Heart left ventricle (tissue), 16 donors: Measurements from ENCODE around the gene ALDH9A1. TPM values are rescaled to one million over a fixed set of nuclear protein-coding genes. Genes with fewer than 3 reads are reported as not detected.
"Not testable (repeated sequence)": the region's sequence is repeated elsewhere in the genome, so short reads cannot be mapped to it uniquely, and the experiment has no call there.

Experiments
- ATAC-seq, 4 donors: fragments of 200-7000 bp; cut with Tn5 transposase; one replicate each; pipeline ENCODE4 v1.9.1; 2020 to 2022; ENCODE audit warnings: moderate library complexity in 4 of 4, mild to moderate bottlenecking in 3 of 4, moderate number of reproducible peaks in 1 of 4
- DNase-seq, 5 donors: peaks; one replicate each; pipeline ENCODE4 v3.0.0-alpha.2; 2020
- H3K27ac ChIP-seq, 12 donors: fragments of 200-600 bp; sonication (generic) in 4 of 12; one replicate each; pipeline versions ENCODE4 v1.5.0 to v1.8.0; 2016 to 2022; ENCODE audit warnings: mild to moderate bottlenecking in 2 of 12
- H3K27me3 ChIP-seq, 9 donors: fragments of 200-600 bp; sonication (generic) in 2 of 9; one replicate each; pipeline versions ENCODE4 v1.5.1 to v1.8.0; 2016 to 2022; ENCODE audit warnings: mild to moderate bottlenecking in 3 of 9
- H3K36me3 ChIP-seq, 9 donors: fragments of 200-600 bp; sonication (generic) in 2 of 9; one replicate each; pipeline versions ENCODE4 v1.5.0 to v1.8.0; 2018 to 2022; ENCODE audit warnings: mild to moderate bottlenecking in 2 of 9
- H3K4me1 ChIP-seq, 12 donors: fragments of 200-600 bp; sonication (generic) in 4 of 12; one replicate each; pipeline versions ENCODE4 v1.5.0 to v1.8.0; 2016 to 2022; ENCODE audit warnings: mild to moderate bottlenecking in 3 of 12
- H3K4me3 ChIP-seq, 12 donors: fragments of 200-600 bp; sonication (generic) in 4 of 12; one replicate each; pipeline versions ENCODE4 v1.5.0 to v1.8.0; 2017 to 2022; ENCODE audit warnings: mild to moderate bottlenecking in 9 of 12, moderate library complexity in 4 of 12
- H3K9me3 ChIP-seq, 12 donors: fragments of 200-600 bp; sonication (generic) in 4 of 12; one replicate each; pipeline versions ENCODE4 v1.5.0 to v1.8.0; 2016 to 2022; ENCODE audit warnings: mild to moderate bottlenecking in 1 of 12
- POLR2A ChIP-seq, 2 donors: fragments of 450-650 bp; IDR thresholded peaks; one replicate each; pipeline ENCODE4 v1.6.1; 2017; ENCODE audit warnings: antibody characterized with exemption in 2 of 2, mild to moderate bottlenecking in 2 of 2, moderate library complexity in 2 of 2
- whole genome bisulfite sequencing, 4 donors: extraction: QIAGEN DNeasy Blood & Tissue Kit in 2 of 4; methylation state at CpG; one replicate each; pipeline versions ENCODE4 v1.1.5 to v1.1.7; 2013 to 2018; 5-methylcytosine and 5-hydroxymethylcytosine counted together
- intact Hi-C, 10 donors: fragments of 100-400 bp; cut with DNase I; formaldehyde crosslinking; loops; one replicate each; pipeline versions ENCODE4 v1.11.1 to v1.14.2; 2022
- polyA plus RNA-seq, 2 donors: library from polyadenylated mRNA; stranded (reverse); fragments of 200-250 nt; gene quantifications; one replicate each; pipeline ENCODE4 v1.2.3, GENCODE V29; 2013
- total RNA-seq, 9 donors: library from RNA; depleted of rRNA in 2 of 9; stranded (reverse); fragments of >200 nt in 2 of 9; fragmentation: NEBNext Ultra II Directional in 3 of 9; extraction: Animal tissue kit (Norgen Biotek cat#: 25700) in 3 of 9; gene quantifications; one replicate each; pipeline versions ENCODE4 v1.1.0 to v1.2.4, GENCODE V29; 2016 to 2023
- TF ChIP-seq, protein P1 (sequence below), 12 donors: fragments of 200-600 bp; sonication (generic) in 4 of 12; IDR thresholded peaks; one replicate each; pipeline versions ENCODE4 v1.5.0 to v1.8.0; 2018 to 2022; ENCODE audit warnings: antibody characterized with exemption in 12 of 12, mild to moderate bottlenecking in 5 of 12
- donor health status: ischemic (EF 13 %, LVEDD 7.1; RV severe dilation, severe dysfunction).
- donor health status: healthy with polysubstance abuse.
- donor health status: DM: no; HTN: yes; CAD: no.
- donor health status: DM: no; HTN: no; CAD: no.
- donor health status: ischemic (EF 25% LVEDD 6.9; RV normal size, moderate dysfunction).
- donor health status: ischemic (EF 25% LVEDD 5.7; RV mildly dilated, moderate dysfunction).
- donor health status: healthy.
- donor health status: DM: yes; HTN: yes; CAD: no.
- donor health status: ischemic (EF 35%, LVEDD 5.7; RV mildly dilated, moderate dysfunction).
- donor health status: nonischemic (EF 11% LVEDD 7.7; RV severe dilation, severe dysfunction).
- donor health status: DM: yes; HTN: yes; CAD: no.
- donor health status: PGD.
- donor health status: ischemic (EF 29% LVEDD 5.4; RV normal size, mild dysfunction).
- donor health status: nonischemic (EF 23%, LVEDD 6.1; RV moderate dilation, normal function).

Gene ALDH9A1
- total and polyA plus RNA-seq, 11 donors, result 21.6 to 77.0 (median 65.7) TPM

DNA sequence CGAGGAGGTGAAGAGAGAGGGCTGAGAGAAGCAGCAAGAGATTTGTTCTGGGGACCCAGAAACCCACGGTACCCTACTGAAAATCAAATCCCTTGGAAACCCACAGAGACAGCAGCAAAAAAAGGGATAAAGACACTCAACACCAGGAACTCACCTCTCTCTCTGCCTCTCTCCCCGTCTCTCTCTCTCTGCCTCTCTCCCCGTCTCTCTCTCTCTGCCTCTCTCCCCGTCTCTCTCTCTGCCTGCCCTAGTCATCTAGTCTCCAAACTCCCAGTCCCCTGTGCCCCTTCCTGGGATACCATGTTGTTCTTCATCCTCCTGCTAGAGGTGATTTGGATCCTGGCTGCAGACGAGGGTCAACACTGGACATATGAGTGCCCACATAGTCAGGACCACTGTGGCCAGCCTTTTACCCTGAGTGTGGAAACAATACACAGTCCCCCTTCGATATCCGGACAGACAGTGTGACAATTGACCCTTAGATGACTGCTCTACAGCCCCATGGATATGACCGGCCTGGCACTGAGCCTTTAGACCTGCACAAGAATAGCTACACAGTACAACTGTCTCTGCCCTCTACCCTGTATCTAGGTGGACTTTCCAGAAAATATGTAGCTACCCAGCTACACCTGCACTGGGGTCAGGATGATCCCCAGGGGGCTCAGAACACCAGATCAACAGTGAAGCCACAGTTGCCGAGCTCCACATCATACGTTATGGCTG lies 9.8 kb upstream of the ALDH9A1 start:
- Histone ChIP-seq H3K4me1 (no peaks in the 10 kb centered on the region), H3K9me3 (no peaks in the 10 kb centered on the region), H3K4me3 (no peak overlapping the region), H3K27ac (no peak overlapping the region), H3K36me3 (no peaks in the 10 kb centered on the region), H3K27me3 (no peaks in the 10 kb centered on the region)
- no peak for ATAC-seq
- DNase-seq, result no peak
- WGBS, 4 donors, result 76 to 90% (median 81%) methylated on average over 10 to 11 of the region's 11 CpGs
- intact Hi-C loops, result no loop called here
- TF ChIP-seq POLR2A (IDR thresholded peaks at IDR 0.05), result no peak
- TF ChIP-seq, protein P1, sequence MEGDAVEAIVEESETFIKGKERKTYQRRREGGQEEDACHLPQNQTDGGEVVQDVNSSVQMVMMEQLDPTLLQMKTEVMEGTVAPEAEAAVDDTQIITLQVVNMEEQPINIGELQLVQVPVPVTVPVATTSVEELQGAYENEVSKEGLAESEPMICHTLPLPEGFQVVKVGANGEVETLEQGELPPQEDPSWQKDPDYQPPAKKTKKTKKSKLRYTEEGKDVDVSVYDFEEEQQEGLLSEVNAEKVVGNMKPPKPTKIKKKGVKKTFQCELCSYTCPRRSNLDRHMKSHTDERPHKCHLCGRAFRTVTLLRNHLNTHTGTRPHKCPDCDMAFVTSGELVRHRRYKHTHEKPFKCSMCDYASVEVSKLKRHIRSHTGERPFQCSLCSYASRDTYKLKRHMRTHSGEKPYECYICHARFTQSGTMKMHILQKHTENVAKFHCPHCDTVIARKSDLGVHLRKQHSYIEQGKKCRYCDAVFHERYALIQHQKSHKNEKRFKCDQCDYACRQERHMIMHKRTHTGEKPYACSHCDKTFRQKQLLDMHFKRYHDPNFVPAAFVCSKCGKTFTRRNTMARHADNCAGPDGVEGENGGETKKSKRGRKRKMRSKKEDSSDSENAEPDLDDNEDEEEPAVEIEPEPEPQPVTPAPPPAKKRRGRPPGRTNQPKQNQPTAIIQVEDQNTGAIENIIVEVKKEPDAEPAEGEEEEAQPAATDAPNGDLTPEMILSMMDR (IDR thresholded peaks at IDR 0.05), result no peak

DNA sequence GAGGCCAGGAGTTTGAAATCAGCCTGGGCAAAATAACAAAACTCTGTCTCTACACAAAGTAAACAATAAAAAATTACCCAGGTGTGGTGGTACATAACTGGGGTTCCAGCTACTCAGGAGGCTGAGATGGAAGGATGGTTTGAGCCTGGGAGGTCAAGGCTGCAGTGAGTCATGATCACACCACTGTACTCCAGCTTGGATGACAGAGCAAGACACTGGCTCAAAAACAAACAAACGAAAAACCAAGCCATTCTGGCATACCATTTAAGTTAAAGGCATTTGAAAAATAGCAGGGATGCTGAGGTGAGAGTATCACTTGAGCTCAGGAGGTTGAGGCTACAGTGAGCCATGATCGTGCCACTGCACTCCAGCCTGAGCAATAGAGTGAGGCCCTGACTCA lies 5.3 kb upstream of the ALDH9A1 start:
- 80 to 89% (median 83%) methylated on average over 2 of the region's 2 CpGs for WGBS, 4 donors

DNA sequence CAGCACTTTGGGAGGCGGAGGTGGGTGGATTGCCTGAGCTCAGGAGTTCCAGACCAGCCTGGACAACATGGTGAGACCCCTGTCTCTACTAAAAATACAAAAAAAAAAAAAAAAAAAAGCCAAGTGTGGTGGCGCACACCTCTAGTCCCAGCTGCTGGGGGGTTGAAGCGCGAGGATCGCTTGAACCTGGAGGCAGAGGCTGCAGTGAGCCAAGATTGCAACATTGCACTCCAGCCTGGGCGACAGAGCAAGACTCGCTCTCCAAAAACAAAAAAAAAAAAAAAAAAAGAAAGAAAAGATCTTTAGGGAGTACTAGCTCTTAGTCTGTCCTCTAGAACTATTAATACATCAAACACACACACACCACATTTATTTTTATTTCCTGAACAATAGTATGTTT lies 3.6 kb upstream of the ALDH9A1 start:
- H3K4me1 ChIP-seq, result peaks cover 0 to 16% (median 8%) of the 10 kb centered on the region in 12 donors
- H3K4me3 ChIP-seq, H3K27me3 ChIP-seq, H3K27ac ChIP-seq, ATAC-seq, H3K9me3 ChIP-seq, intact Hi-C loops, H3K36me3 ChIP-seq, DNase-seq: not testable (repeated sequence)
- WGBS, 4 donors, result 88 to 91% (median 90%) methylated on average over 7 of the region's 7 CpGs

More for the DNA sequence above, 5.3 kb upstream of the ALDH9A1 start:
- DNase-seq (no peak), ATAC-seq (no peak)
- Histone ChIP-seq H3K27me3 (no peaks in the 10 kb centered on the region), H3K9me3 (no peaks in the 10 kb centered on the region), H3K4me3 (no peak overlapping the region), H3K36me3 (no peaks in the 10 kb centered on the region), H3K27ac (no peak overlapping the region), H3K4me1 (peaks cover 0 to 6% (median 0%) of the 10 kb centered on the region in 12 donors)
- intact Hi-C loops, result no loop called here
- TF ChIP-seq POLR2A (IDR thresholded peaks at IDR 0.05), result no peak
- TF ChIP-seq, protein P1 (IDR thresholded peaks at IDR 0.05), result no peak

DNA sequence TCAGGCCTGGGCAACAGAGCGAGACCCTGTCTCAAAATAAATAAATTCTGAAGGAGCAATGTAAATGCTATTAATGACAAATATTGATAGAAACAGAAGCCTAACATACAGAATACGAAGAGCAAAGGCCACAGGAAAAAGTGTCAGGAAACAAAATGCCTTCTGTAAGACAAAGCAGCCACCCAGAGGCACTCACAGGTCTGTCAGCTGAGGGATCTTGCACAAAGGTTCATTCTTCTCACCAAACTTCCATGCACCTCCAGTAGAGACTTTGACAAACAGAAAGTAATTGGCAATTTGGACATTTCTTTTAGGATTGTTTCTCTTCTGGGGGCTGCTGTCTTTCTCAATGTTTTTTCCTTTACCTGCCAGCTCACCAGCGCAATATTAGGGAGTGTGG lies 1.2 kb upstream of the ALDH9A1 start:
- Histone ChIP-seq H3K27me3 (no peaks in the 10 kb centered on the region), H3K27ac (no peak overlapping the region), H3K4me3 (no peak overlapping the region), H3K4me1 (peaks cover 0 to 31% (median 19%) of the 10 kb centered on the region in 12 donors), H3K9me3 (no peaks in the 10 kb centered on the region), H3K36me3 (peaks cover 0 to 3% (median 0%) of the 10 kb centered on the region in 9 donors)
- DNase-seq (no peak), ATAC-seq (no peak)
- intact Hi-C loops, result loop anchor here in 9 of 10 donors (2.0 to 10.0 kb wide), 8 partner anchors 65 to 102 kb away; partner anchors contain the start of genes MGST3 (in 6 of the 9) and TMCO1 (in 3 of the 9)
- WGBS, 4 donors, result 75 to 96% (median 92%) methylated on average over 3 of the region's 3 CpGs
- TF ChIP-seq POLR2A (IDR thresholded peaks at IDR 0.05), result no peak
- TF ChIP-seq, protein P1 (IDR thresholded peaks at IDR 0.05), result no peak
